PC-3 (cell line): Measurements from ENCODE around the gene DPEP1. TPM values are rescaled to one million over a fixed set of nuclear protein-coding genes. Genes with fewer than 3 reads are reported as not detected.

Experiments
- ATAC-seq: fragments of 200-7000 bp; cut with Tn5 transposase; 2 replicates; pipeline ENCODE4 v1.9.1; 2020; ENCODE audit warnings: mild to moderate bottlenecking, moderate library complexity
- BruUV-seq: library from RNA; stranded (reverse); fragments of 400-500 nt; replicated peaks from 2 replicates; lab custom pipeline; 2021; lab: Mats Ljungman, UMichigan
- CTCF ChIA-PET: fragments of 300-600 bp; sonication (Branson Sonifier 250); formaldehyde crosslinking; loops from one replicate; lab custom pipeline; 2022; ENCODE audit warnings: antibody characterized with exemption; lab: Charles Lee
- POLR2A ChIA-PET: fragments of 300-600 bp; sonication (Branson Sonifier 250); formaldehyde crosslinking; loops from one replicate; lab custom pipeline; 2022; ENCODE audit warnings: antibody characterized with exemption; ENCODE audit not compliant: unreplicated experiment; lab: Charles Lee
- DNase-seq: peaks from one replicate; pipeline ENCODE4 v3.0.0-alpha.2; 2015
- H2AFZ ChIP-seq: fragments of 300-600 bp; sonication (generic); 2 replicates; pipeline ENCODE4 v1.6.0; 2016; ENCODE audit warnings: antibody characterized with exemption, low read length
- H3F3A ChIP-seq: fragments of 300-600 bp; sonication (generic); one replicate; pipeline ENCODE4 v1.6.0; 2017; ENCODE audit warnings: antibody characterized with exemption, low read length, control low read depth, mild to moderate bottlenecking; ENCODE audit not compliant: unreplicated experiment
- H3K27ac ChIP-seq: fragments of 300-600 bp; sonication (generic); 2 replicates; pipeline ENCODE4 v1.5.1; 2016; ENCODE audit warnings: mild to moderate bottlenecking, low read length
- H3K27me3 ChIP-seq: fragments of 300-600 bp; sonication (generic); 2 replicates; pipeline ENCODE4 v1.6.1; 2016; ENCODE audit warnings: low read length, mixed read lengths
- H3K36me3 ChIP-seq: fragments of 300-600 bp; sonication (generic); 2 replicates; pipeline ENCODE4 v1.6.1; 2016; ENCODE audit warnings: low read depth, mixed run types, low read length, mixed read lengths
- H3K4me1 ChIP-seq: fragments of 300-600 bp; sonication (generic); 2 replicates; pipeline ENCODE4 v1.5.1; 2016; ENCODE audit warnings: low read length; ENCODE audit not compliant: insufficient read depth
- H3K4me2 ChIP-seq: fragments of 300-600 bp; sonication (generic); 2 replicates; pipeline ENCODE4 v1.6.0; 2016; ENCODE audit warnings: low read length
- H3K4me3 ChIP-seq: fragments of 300-600 bp; sonication (generic); 2 replicates; pipeline ENCODE4 v1.5.1; 2016; ENCODE audit warnings: mild to moderate bottlenecking, low read length, mixed read lengths
- H3K79me2 ChIP-seq: fragments of 300-600 bp; sonication (generic); 2 replicates; pipeline ENCODE4 v1.6.1; 2017; ENCODE audit warnings: low read length, mixed read lengths
- H3K9ac ChIP-seq: fragments of 300-600 bp; sonication (generic); 2 replicates; pipeline ENCODE4 v1.6.0; 2016; ENCODE audit warnings: mild to moderate bottlenecking, low read length
- H3K9me2 ChIP-seq: fragments of 300-600 bp; sonication (generic); replicated peaks from 2 replicates; pipeline ENCODE4 v1.6.1; 2016; ENCODE audit warnings: mixed run types, low read length, mixed read lengths
- H3K9me3 ChIP-seq: fragments of 300-600 bp; sonication (generic); 2 replicates; pipeline ENCODE4 v1.6.1; 2016; ENCODE audit warnings: low read length, mixed read lengths
- H4K20me1 ChIP-seq: fragments of 300-600 bp; sonication (generic); 2 replicates; pipeline ENCODE4 v1.6.1; 2016; ENCODE audit warnings: low read length, mixed read lengths
- CTCF ChIP-seq: fragments of 300-600 bp; sonication (generic); conservative IDR thresholded peaks from 2 replicates; pipeline ENCODE4 v1.5.1; 2017; ENCODE audit warnings: antibody characterized with exemption, low read depth, mild to moderate bottlenecking, low read length
- EZH2 ChIP-seq: fragments of 300-600 bp; sonication (generic); IDR thresholded peaks from one replicate; pipeline ENCODE4 v1.6.1; 2017; ENCODE audit warnings: antibody characterized with exemption, mild to moderate bottlenecking, low read length; ENCODE audit not compliant: unreplicated experiment
- EZH2phosphoT487 ChIP-seq: fragments of 300-600 bp; sonication (generic); IDR thresholded peaks from 2 replicates; pipeline ENCODE4 v1.6.1; 2018; ENCODE audit warnings: mild to moderate bottlenecking, antibody characterized with exemption, low read length, borderline replicate concordance
- intact Hi-C: fragments of 100-400 bp; cut with micrococcal nuclease; formaldehyde crosslinking; loops from 2 replicates; pipeline ENCODE4 v1.9.0; 2023
- total RNA-seq: library from RNA; depleted of rRNA; stranded (reverse); fragments of >200 nt; gene quantifications from 2 replicates; pipeline ENCODE4 v1.2.3, GENCODE V29; 2014

Gene DPEP1
- total RNA-seq, 1 experiment from 2014 or later = not detected

GRCh38 chr16:89573826-89574680, 39.4 kb upstream of the DPEP1 start:
- Histone ChIP-seq H3K36me3 (no peaks in the 10 kb centered on the region), H3K9ac (peak overlapping the region; percentile 51), H3K9me2 (no peaks in the 10 kb centered on the region), H3K9me3 (no peaks in the 10 kb centered on the region), H3F3A (no peaks in the 10 kb centered on the region), H3K4me2 (peak overlapping the region; percentile 92), H3K79me2 (peaks cover 17% of the 10 kb centered on the region), H4K20me1 (no peaks in the 10 kb centered on the region), H3K4me3 (peak overlapping the region; percentile 69), H3K27ac (no peak overlapping the region), H3K27me3 (no peaks in the 10 kb centered on the region), H2AFZ (peak overlapping the region; percentile 84; the same call in 1 of the 2 replicates), H3K4me1 (peaks cover 6% of the 10 kb centered on the region; the same call in 1 of the 2 replicates)
- ChIA-PET CTCF (no interaction called here), POLR2A (no interaction called here)
- ATAC-seq = peak; percentile 18; the same call in 1 of the 2 replicates
- intact Hi-C loops = loop anchor here (1.0 kb wide), 1 partner anchor 67 kb away; no protein-coding TSS in a partner anchor
- no peak for DNase-seq
- TF ChIP-seq EZH2 (no peak), EZH2phosphoT487 (no peak), CTCF (no peak)
- no TSS peak for BruUV-seq

GRCh38 chr16:89574681-89575246, 38.7 kb upstream of the DPEP1 start:
- H3K27me3 ChIP-seq = no peaks in the 10 kb centered on the region
- TF ChIP-seq EZH2 (no peak), CTCF (peak; percentile 62)
- intact Hi-C loops = loop anchor here (1.0 kb wide), 1 partner anchor 67 kb away; no protein-coding TSS in a partner anchor
- BruUV-seq = no TSS peak
- ATAC-seq (peak; percentile 83), DNase-seq (peak; percentile 69)
- POLR2A ChIA-PET = interaction anchor here (0.7 kb wide), 1 partner anchor 67 kb away, joined by 7 read pairs; no protein-coding TSS in a partner anchor
- H3K79me2 ChIP-seq = peaks cover 17% of the 10 kb centered on the region
- H3K4me3 ChIP-seq = peak overlapping the region; percentile 69
- no peaks in the 10 kb centered on the region for H3F3A ChIP-seq
- no peaks in the 10 kb centered on the region for H4K20me1 ChIP-seq
- no peaks in the 10 kb centered on the region for H3K9me3 ChIP-seq
- no peaks in the 10 kb centered on the region for H3K9me2 ChIP-seq
- peak overlapping the region; percentile 92 for H3K4me2 ChIP-seq
- H3K9ac ChIP-seq = peak overlapping the region; percentile 51
- H3K36me3 ChIP-seq = peaks cover 3% of the 10 kb centered on the region; the same call in 1 of the 2 replicates
- CTCF ChIA-PET = no interaction called here
- no peak overlapping the region for H3K27ac ChIP-seq
- peaks cover 6% of the 10 kb centered on the region; the same call in 1 of the 2 replicates for H3K4me1 ChIP-seq
- peak overlapping the region; percentile 84 for H2AFZ ChIP-seq
